ENCODE data around the gene NDFIP2. TPM values are rescaled to one million over a fixed set of nuclear protein-coding genes. Genes with fewer than 3 reads are reported as not detected.

The NDFIP2 gene
- total and polyA plus RNA-seq, 2 donors (not counting 1 experiment from before 2014, with no cell fraction given): 0.12 to 1.0 TPM

DNA sequence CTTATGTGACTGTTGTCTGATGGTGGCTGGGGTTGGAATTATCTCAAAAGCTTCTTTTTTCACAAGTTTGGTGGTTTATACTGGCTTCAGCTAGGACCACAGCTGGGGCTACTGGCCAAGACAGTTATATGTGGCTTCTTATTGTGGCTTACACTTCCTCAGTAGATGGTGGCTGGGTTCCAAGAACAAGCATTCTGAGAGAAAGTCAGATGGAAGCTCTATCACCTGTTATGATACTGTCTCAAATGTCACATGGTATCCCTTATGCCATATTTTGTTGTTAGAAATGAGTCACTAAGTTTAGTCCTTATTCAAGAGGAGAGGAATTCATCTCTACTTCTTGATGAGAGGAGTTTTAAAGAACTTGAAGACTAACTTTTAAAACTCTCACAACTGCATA, 41.6 kb downstream of the NDFIP2 start:
- H3K4me1 ChIP-seq (ENCODE audit: control insufficient read depth in 2 of 2, insufficient read depth in 2 of 2, low read length in 2 of 2): no peaks in the 10 kb centered on the region
- no peak overlapping the region for H3K27ac ChIP-seq (ENCODE audit: low read length in 2 of 2)
- no peak overlapping the region for H3K4me2 ChIP-seq (replicated peaks; ENCODE audit: low read depth, low read length, poor library complexity, severe bottlenecking)
- no peaks in the 10 kb centered on the region for H3K9me3 ChIP-seq (ENCODE audit: control extremely low read depth in 1 of 3, control insufficient read depth in 2 of 3, insufficient read depth in 1 of 3, low read length in 2 of 3)
- no peak for ATAC-seq (ENCODE audit: low read depth)
- DNase-seq: no peak
- H3K36me3 ChIP-seq (replicated peaks in 1 of 2; ENCODE audit: control extremely low read depth in 1 of 2, control insufficient read depth in 1 of 2, extremely low read depth in 1 of 2, insufficient read depth in 2 of 2, low read length in 1 of 2): no peaks in the 10 kb centered on the region
- H3K27ac Mint-ChIP-seq: no peak overlapping the region
- ChIA-PET CTCF (interaction anchor here (0.6 kb wide), 1 partner anchor 1312 kb away, joined by 3 read pairs; no protein-coding TSS in a partner anchor), POLR2A (no interaction called here)
- H2AFZ ChIP-seq (ENCODE audit: insufficient read depth, low read depth, low read length, poor library complexity, severe bottlenecking): no peak overlapping the region
- H4K20me1 ChIP-seq (ENCODE audit: control insufficient read depth, insufficient read depth, low read length, poor library complexity, severe bottlenecking): no peaks in the 10 kb centered on the region
- no peak for TF ChIP-seq EZH2 (IDR thresholded peaks at IDR 0.05; ENCODE audit: borderline replicate concordance, insufficient read depth, low read depth, low read length, poor library complexity, severe bottlenecking)
- TF ChIP-seq, protein P1, sequence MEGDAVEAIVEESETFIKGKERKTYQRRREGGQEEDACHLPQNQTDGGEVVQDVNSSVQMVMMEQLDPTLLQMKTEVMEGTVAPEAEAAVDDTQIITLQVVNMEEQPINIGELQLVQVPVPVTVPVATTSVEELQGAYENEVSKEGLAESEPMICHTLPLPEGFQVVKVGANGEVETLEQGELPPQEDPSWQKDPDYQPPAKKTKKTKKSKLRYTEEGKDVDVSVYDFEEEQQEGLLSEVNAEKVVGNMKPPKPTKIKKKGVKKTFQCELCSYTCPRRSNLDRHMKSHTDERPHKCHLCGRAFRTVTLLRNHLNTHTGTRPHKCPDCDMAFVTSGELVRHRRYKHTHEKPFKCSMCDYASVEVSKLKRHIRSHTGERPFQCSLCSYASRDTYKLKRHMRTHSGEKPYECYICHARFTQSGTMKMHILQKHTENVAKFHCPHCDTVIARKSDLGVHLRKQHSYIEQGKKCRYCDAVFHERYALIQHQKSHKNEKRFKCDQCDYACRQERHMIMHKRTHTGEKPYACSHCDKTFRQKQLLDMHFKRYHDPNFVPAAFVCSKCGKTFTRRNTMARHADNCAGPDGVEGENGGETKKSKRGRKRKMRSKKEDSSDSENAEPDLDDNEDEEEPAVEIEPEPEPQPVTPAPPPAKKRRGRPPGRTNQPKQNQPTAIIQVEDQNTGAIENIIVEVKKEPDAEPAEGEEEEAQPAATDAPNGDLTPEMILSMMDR (IDR thresholded peaks at IDR 0.05): no peak
- H3K4me1 Mint-ChIP-seq: no peaks in the 10 kb centered on the region
- H3K4me3 ChIP-seq (ENCODE audit: control extremely low read depth in 1 of 5, extremely low read depth in 1 of 5, insufficient read depth in 1 of 5, low read depth in 2 of 5, low read length in 4 of 5): no peak overlapping the region
- H3K9ac ChIP-seq (ENCODE audit: low read length): no peak overlapping the region
- H3K9me3 Mint-ChIP-seq (ENCODE audit: insufficient read depth): no peaks in the 10 kb centered on the region
- H3K79me2 ChIP-seq (ENCODE audit: control insufficient read depth, insufficient read depth, low read length): no peaks in the 10 kb centered on the region
- H3K4me3 Mint-ChIP-seq: no peak overlapping the region
- H3K27me3 Mint-ChIP-seq: no peaks in the 10 kb centered on the region
- no peaks in the 10 kb centered on the region for H3K27me3 ChIP-seq (replicated peaks in 1 of 4; ENCODE audit: control extremely low read depth in 1 of 4, control insufficient read depth in 3 of 4, insufficient read depth in 4 of 4, low read length in 3 of 4)
- intact Hi-C loops (cut with micrococcal nuclease): no loop called here

DNA sequence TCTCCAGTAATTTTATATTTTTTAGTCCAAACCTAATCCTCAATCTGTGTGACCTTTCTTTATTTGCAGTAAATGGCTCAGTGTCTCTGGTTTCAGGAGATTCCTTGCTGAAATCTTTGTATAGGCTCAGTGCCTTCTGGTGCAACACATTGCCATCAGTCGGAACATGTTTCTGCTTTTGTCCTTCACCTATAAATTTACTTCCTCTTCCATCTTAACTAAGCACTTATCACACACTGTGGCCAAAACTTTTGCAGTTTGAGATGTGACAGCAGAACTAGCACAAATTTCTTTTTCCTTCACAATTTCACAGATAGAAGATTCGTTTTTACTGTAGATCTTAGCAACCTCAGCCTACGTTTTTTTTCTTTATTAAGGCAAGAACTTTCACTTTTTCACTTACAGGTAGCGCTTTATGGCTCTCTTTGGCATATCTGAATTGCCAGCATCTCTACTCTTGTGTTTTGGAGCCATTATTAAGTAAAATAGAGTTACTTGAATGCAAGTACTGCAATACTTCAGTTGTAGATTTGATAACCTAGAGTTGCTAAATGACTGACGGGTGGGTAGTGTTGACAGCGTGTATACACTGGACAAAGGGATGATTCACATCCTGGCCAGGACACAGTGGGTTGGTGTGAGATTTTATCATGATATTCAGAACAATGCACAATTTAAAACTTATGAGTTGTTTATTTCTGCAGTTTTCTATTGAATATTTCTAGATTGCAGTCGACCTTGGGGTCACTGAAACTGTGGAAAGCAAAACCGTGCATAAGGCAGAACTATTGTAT, 44.3 kb downstream of the NDFIP2 start:
- H4K20me1 ChIP-seq (ENCODE audit: control insufficient read depth, insufficient read depth, low read length, poor library complexity, severe bottlenecking): no peaks in the 10 kb centered on the region
- TF ChIP-seq, protein P1 (IDR thresholded peaks at IDR 0.05): no peak
- no peak for TF ChIP-seq EZH2 (IDR thresholded peaks at IDR 0.05; ENCODE audit: borderline replicate concordance, insufficient read depth, low read depth, low read length, poor library complexity, severe bottlenecking)
- no peaks in the 10 kb centered on the region for H3K4me1 ChIP-seq (ENCODE audit: control insufficient read depth in 2 of 2, insufficient read depth in 2 of 2, low read length in 2 of 2)
- no peak for ATAC-seq (ENCODE audit: low read depth)
- H3K79me2 ChIP-seq (ENCODE audit: control insufficient read depth, insufficient read depth, low read length): no peaks in the 10 kb centered on the region
- H3K9ac ChIP-seq (ENCODE audit: low read length): no peak overlapping the region
- ChIA-PET POLR2A (no interaction called here), CTCF (interaction anchor here (0.9 to 2.9 kb wide), 2 partner anchors 18 to 102 kb away, joined by 3 to 7 read pairs; no protein-coding TSS in a partner anchor)
- no peak overlapping the region for H3K4me3 ChIP-seq (ENCODE audit: control extremely low read depth in 1 of 5, extremely low read depth in 1 of 5, insufficient read depth in 1 of 5, low read depth in 2 of 5, low read length in 4 of 5)
- peak; percentile 5 for DNase-seq
- intact Hi-C loops (cut with micrococcal nuclease): no loop called here
- WGBS (ENCODE audit: insufficient coverage): 33% methylated on average over 2 of the region's 8 CpGs
- H3K27ac Mint-ChIP-seq: no peak overlapping the region
- H3K9me3 ChIP-seq (ENCODE audit: control extremely low read depth in 1 of 3, control insufficient read depth in 2 of 3, insufficient read depth in 1 of 3, low read length in 2 of 3): no peaks in the 10 kb centered on the region
- H3K9me3 Mint-ChIP-seq (ENCODE audit: insufficient read depth): no peaks in the 10 kb centered on the region
- H3K4me2 ChIP-seq (replicated peaks; ENCODE audit: low read depth, low read length, poor library complexity, severe bottlenecking): no peak overlapping the region
- no peaks in the 10 kb centered on the region for H3K36me3 ChIP-seq (replicated peaks in 1 of 2; ENCODE audit: control extremely low read depth in 1 of 2, control insufficient read depth in 1 of 2, extremely low read depth in 1 of 2, insufficient read depth in 2 of 2, low read length in 1 of 2)
- H3K4me3 Mint-ChIP-seq: no peak overlapping the region
- no peaks in the 10 kb centered on the region for H3K27me3 ChIP-seq (replicated peaks in 1 of 4; ENCODE audit: control extremely low read depth in 1 of 4, control insufficient read depth in 3 of 4, insufficient read depth in 4 of 4, low read length in 3 of 4)
- no peak overlapping the region for H2AFZ ChIP-seq (ENCODE audit: insufficient read depth, low read depth, low read length, poor library complexity, severe bottlenecking)
- H3K4me1 Mint-ChIP-seq: no peaks in the 10 kb centered on the region
- H3K27ac ChIP-seq (ENCODE audit: low read length in 2 of 2): no peak overlapping the region
- no peaks in the 10 kb centered on the region for H3K27me3 Mint-ChIP-seq
